ENCODE results near the gene PPARGC1A.

GRCh38 chr4:23768541-23768940 lies 121.3 kb downstream of the PPARGC1A start:
- no peak for TF ChIP-seq CTCF (IDR thresholded peaks at IDR 0.05)
- no peak for TF ChIP-seq POLR2A (IDR thresholded peaks at IDR 0.05)

All from heart left ventricle (tissue), 13 donors.